Glutamatergic neuron (in vitro differentiated cells): ENCODE measurements around the gene OSBP2. TPM values are rescaled to one million over a fixed set of nuclear protein-coding genes. Genes with fewer than 3 reads are reported as not detected.

Source experiments
- DNase-seq: peaks from one replicate; pipeline ENCODE4 v3.0.0; 2022
- H3K27ac Mint-ChIP-seq: one replicate; pipeline ENCODE4 v1.8.0; 2020; ENCODE audit warnings: mild to moderate bottlenecking, mixed read lengths, inconsistent platforms; ENCODE audit not compliant: unreplicated experiment
- H3K27me3 Mint-ChIP-seq: one replicate; pipeline ENCODE4 v1.8.0; 2020; ENCODE audit warnings: mild to moderate bottlenecking, moderate library complexity, mixed read lengths, inconsistent platforms; ENCODE audit not compliant: unreplicated experiment
- H3K36me3 Mint-ChIP-seq: one replicate; pipeline ENCODE4 v1.8.0; 2020; ENCODE audit warnings: mild to moderate bottlenecking, mixed read lengths, inconsistent platforms; ENCODE audit not compliant: unreplicated experiment
- H3K4me1 Mint-ChIP-seq: one replicate; pipeline ENCODE4 v1.8.0; 2020; ENCODE audit warnings: mild to moderate bottlenecking, low read depth, mixed read lengths, inconsistent platforms; ENCODE audit not compliant: unreplicated experiment
- H3K4me3 Mint-ChIP-seq: one replicate; pipeline ENCODE4 v1.8.0; 2020; ENCODE audit warnings: mild to moderate bottlenecking, mixed read lengths, inconsistent platforms; ENCODE audit not compliant: unreplicated experiment
- H3K9me3 Mint-ChIP-seq: one replicate; pipeline ENCODE4 v1.8.0; 2020; ENCODE audit warnings: mild to moderate bottlenecking, moderate library complexity, mixed read lengths, inconsistent platforms; ENCODE audit not compliant: unreplicated experiment
- total RNA-seq: library from RNA; stranded (reverse); fragmentation: NEBNext Ultra II Directional; extraction: Animal tissue kit (Norgen Biotek cat#: 25700); gene quantifications from one replicate; pipeline ENCODE4 v1.2.1, GENCODE V29; 2021; ENCODE audit not compliant: unreplicated experiment
- TF ChIP-seq, protein P1 (sequence below): fragments of 200-600 bp; sonication (generic); IDR thresholded peaks from one replicate; pipeline ENCODE4 v1.5.0; 2021; ENCODE audit not compliant: partially characterized antibody, unreplicated experiment

Gene OSBP2
- total RNA-seq, 1 donor from 2014 or later, result 18.3 TPM

DNA sequence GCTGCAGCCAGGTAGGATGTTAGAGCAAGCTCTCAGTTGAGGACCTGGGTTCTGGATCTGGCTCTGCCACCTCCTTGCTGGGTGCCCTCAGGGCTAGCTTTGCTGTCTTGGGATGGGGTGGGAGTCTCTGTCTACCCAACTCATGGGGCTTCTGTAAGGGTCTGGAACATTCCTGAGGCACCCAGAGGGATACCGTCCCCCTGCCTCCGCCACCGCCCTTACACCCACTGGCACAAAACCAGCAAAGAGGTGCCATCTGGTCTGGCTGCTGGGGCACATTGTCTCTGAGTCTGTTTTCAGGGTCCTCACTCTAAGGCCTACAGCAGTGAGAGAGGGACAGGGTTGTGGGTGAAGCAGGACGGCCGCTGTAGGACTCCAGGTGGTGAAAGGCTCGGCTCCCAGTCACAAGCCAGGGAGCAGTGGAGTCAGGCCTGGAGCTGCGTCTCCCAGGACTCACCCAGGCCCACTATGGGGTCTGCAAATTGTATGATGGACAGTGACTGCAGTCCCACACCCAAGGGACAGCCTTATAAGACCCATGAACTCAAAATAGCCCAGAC lies 189.0 kb downstream of the OSBP2 start:
- Mint-ChIP-seq H3K4me1 (peaks cover 11% of the 10 kb centered on the region), H3K9me3 (peaks cover 5% of the 10 kb centered on the region), H3K27ac (no peak overlapping the region), H3K36me3 (no peaks in the 10 kb centered on the region), H3K4me3 (no peak overlapping the region), H3K27me3 (peaks cover 10% of the 10 kb centered on the region)
- TF ChIP-seq, protein P1, sequence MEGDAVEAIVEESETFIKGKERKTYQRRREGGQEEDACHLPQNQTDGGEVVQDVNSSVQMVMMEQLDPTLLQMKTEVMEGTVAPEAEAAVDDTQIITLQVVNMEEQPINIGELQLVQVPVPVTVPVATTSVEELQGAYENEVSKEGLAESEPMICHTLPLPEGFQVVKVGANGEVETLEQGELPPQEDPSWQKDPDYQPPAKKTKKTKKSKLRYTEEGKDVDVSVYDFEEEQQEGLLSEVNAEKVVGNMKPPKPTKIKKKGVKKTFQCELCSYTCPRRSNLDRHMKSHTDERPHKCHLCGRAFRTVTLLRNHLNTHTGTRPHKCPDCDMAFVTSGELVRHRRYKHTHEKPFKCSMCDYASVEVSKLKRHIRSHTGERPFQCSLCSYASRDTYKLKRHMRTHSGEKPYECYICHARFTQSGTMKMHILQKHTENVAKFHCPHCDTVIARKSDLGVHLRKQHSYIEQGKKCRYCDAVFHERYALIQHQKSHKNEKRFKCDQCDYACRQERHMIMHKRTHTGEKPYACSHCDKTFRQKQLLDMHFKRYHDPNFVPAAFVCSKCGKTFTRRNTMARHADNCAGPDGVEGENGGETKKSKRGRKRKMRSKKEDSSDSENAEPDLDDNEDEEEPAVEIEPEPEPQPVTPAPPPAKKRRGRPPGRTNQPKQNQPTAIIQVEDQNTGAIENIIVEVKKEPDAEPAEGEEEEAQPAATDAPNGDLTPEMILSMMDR, result no peak
- no peak for DNase-seq

DNA sequence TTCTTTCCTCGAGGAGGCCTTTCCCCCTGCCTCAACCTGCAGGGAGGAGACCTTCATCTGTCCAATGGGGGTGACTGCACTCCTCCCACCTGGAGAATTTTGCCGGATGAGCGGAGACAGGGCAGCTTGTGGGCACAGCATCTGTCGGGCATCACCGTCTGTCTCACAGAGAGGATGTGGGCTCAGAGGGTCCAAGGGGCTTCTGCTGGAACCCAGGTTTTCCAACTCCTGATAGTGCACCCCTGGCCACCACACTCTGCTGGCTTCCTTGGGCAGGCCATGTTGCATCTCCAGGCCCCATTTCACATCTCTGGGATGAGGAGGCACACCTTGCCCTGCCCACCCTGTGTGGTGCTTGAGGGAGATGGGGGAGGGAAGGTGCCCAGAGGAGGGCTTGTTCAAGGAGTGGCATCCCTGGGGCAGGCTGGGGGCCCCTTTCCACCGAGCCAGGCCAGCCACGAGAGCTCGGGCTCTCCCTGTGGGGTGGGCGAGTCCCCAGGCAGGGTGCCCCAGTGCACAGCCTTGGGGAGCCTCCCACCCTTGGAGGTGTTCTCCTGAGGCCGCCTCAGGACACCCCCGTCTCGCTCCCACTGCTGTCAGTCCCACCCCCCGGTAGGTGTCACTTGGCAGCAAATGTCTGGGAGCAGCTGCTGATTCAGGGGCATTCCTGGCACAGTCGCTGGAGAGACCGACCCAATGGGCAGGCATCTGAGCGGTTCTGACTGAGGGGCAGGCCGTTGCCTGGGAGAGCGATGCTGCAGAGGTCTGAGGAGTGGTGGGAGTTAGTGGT lies 189.7 kb downstream of the OSBP2 start:
- H3K27ac Mint-ChIP-seq, result no peak overlapping the region
- H3K27me3 Mint-ChIP-seq, result peaks cover 8% of the 10 kb centered on the region
- peaks cover 8% of the 10 kb centered on the region for H3K9me3 Mint-ChIP-seq
- H3K36me3 Mint-ChIP-seq, result no peaks in the 10 kb centered on the region
- H3K4me1 Mint-ChIP-seq, result peaks cover 5% of the 10 kb centered on the region
- peak; percentile 6 for DNase-seq
- TF ChIP-seq, protein P1, result no peak
- H3K4me3 Mint-ChIP-seq, result no peak overlapping the region

DNA sequence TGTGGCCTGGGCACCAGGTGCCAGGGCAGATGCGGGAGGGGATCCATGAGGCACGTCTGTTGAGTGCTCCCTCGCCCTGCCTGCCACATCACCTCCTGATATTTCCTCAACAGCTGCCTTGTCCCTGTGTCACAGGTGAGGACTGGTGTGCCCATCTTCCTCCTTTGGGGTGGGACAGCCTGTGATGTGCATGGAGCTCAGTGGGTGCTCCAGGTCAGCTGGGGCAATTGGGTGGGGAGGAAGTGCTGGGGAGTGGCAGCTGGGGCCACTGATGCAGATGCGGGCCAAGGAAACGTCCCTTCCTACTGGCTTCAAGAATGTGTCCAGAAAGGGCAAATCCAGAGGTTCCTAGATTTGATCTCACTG lies 190.3 kb downstream of the OSBP2 start:
- Mint-ChIP-seq H3K27ac (no peak overlapping the region), H3K27me3 (peaks cover 8% of the 10 kb centered on the region), H3K4me1 (peaks cover 4% of the 10 kb centered on the region), H3K36me3 (no peaks in the 10 kb centered on the region), H3K9me3 (peaks cover 8% of the 10 kb centered on the region), H3K4me3 (no peak overlapping the region)
- DNase-seq, result no peak
- TF ChIP-seq, protein P1, result no peak

DNA sequence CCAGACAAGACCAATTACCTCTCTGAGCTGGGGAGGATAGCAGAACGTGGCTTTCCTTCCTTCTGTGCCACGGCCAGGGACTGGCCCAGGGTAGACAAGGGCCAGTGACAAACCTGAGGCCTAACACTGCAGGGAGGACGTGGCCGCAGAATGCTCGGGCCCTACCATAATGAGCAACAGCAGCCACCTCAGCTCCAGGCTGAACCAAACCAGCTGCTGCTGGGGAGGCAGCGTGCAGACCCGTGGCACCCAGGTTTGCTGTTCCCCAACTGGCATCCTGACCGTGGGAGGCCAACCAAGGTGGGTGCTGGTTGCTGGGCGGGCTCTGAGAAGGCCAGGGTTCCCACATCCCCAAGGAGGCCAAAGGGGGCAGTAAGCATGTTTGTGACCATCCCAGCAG lies 190.9 kb downstream of the OSBP2 start:
- no peaks in the 10 kb centered on the region for H3K36me3 Mint-ChIP-seq
- no peak overlapping the region for H3K4me3 Mint-ChIP-seq
- peaks cover 10% of the 10 kb centered on the region for H3K27me3 Mint-ChIP-seq
- peaks cover 3% of the 10 kb centered on the region for H3K4me1 Mint-ChIP-seq
- TF ChIP-seq, protein P1, result no peak
- H3K9me3 Mint-ChIP-seq, result peaks cover 8% of the 10 kb centered on the region
- no peak overlapping the region for H3K27ac Mint-ChIP-seq
- DNase-seq, result peak; percentile 13

DNA sequence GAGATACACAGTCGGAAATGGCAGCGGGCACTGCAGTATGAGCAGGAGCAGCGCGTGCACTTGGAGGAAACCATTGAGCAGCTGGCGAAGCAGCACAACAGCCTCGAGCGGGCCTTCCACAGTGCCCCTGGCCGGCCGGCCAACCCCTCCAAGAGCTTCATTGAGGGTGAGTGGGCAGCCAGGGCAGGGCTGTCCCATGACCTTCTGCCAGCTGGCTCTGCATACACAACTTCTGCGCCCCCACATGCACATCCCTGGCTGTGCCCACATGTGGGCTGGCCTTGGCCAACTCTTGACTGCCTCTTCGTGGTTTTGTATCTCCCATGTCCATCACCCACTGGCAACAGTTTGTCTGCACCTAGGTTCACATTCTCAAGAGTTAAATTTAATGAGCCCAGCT lies 192.8 kb downstream of the OSBP2 start:
- H3K4me3 Mint-ChIP-seq, result no peak overlapping the region
- no peak overlapping the region for H3K27ac Mint-ChIP-seq
- no peak for DNase-seq
- peaks cover 8% of the 10 kb centered on the region for H3K4me1 Mint-ChIP-seq
- TF ChIP-seq, protein P1, result no peak
- H3K27me3 Mint-ChIP-seq, result peaks cover 12% of the 10 kb centered on the region
- H3K36me3 Mint-ChIP-seq, result no peaks in the 10 kb centered on the region
- peaks cover 9% of the 10 kb centered on the region for H3K9me3 Mint-ChIP-seq
